Measurements from ENCODE around the gene PEAK1. TPM values are rescaled to one million over a fixed set of nuclear protein-coding genes. Genes with fewer than 3 reads are reported as not detected.

The PEAK1 gene
- total RNA-seq, 4 donors from 2014 or later: 68.8 to 79.1 (median 78.7) TPM

DNA sequence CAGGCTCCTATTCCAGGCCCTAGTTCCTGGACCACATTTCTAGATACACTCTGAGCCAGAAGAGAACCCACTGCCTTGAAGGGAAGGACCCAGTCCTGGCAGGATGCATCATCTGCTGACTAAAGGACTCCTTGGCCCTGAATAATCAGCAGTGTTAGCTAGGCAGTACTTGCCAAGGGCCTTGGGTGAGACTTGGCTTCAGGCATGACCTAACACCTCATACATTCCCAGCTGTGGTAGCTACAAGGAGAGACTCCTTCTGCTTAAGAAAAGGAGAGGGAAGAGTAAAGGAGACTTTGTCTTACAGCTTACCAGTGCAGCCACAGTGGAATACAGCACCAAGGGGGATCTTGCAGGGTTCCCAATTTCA is 26.4 kb downstream of the PEAK1 start:
- TF ChIP-seq, protein P1, sequence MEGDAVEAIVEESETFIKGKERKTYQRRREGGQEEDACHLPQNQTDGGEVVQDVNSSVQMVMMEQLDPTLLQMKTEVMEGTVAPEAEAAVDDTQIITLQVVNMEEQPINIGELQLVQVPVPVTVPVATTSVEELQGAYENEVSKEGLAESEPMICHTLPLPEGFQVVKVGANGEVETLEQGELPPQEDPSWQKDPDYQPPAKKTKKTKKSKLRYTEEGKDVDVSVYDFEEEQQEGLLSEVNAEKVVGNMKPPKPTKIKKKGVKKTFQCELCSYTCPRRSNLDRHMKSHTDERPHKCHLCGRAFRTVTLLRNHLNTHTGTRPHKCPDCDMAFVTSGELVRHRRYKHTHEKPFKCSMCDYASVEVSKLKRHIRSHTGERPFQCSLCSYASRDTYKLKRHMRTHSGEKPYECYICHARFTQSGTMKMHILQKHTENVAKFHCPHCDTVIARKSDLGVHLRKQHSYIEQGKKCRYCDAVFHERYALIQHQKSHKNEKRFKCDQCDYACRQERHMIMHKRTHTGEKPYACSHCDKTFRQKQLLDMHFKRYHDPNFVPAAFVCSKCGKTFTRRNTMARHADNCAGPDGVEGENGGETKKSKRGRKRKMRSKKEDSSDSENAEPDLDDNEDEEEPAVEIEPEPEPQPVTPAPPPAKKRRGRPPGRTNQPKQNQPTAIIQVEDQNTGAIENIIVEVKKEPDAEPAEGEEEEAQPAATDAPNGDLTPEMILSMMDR (IDR thresholded peaks at IDR 0.05; ENCODE audit: low read depth): no peak

DNA sequence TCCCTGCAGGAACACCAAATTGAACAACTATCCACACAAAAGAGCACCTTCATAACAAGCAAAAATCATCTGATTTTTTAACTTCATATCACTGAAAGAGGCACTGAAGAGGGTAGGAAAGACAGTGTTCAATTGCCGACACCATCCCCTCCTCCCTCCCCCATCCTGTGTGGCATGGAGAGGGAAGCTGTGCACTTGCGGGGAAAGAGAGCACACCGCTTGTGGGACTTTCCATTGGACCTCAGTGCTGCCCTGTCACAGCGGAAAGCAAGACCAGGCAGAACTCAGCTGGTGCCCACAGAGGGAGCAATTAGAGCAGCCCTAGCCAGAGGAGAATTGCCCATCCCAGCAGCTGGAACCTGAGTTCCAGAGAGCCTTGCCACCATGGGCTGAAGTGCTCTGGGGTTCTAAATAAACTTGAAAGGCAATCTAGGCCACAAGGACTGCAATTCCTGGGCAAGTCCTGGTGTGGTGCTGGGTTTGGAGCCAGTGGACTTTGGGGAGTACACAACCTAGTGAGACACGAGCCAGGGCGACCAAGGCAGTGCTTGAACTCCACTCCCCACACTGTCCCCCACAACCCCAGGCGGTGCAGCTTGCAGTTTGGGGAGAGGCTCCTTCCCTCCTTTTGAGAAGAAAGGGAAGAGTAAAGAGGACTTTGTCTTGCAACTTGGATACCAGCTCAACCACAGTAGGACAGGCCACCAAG is 27.0 kb downstream of the PEAK1 start:
- TF ChIP-seq, protein P1 (IDR thresholded peaks at IDR 0.05; ENCODE audit: low read depth): no peak

DNA sequence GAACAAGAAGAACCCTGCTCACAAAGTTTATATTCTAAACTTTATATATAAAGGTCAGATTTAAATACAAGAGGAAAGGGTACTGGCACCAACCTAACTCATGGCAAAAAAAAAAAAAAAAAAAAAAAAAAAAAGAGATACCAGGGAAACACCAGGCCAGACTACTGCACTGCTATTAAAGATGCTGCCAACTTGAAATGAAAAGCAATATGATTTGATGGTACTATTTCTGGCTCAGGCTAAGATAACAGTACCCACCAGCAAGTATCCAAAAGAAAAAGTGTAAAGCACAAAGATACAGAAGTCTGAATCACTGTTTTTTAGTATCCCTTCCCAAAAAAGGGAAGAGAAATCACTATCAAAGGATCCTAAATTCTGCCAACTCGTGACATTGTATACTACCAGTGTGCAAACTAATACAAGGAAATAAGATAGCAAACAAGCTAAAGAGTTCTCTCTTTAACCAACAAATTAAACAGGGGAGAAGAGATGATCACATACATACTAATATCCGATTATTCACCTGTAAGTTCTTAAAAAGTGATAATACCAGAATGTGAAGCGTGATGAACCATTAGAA is 28.4 kb downstream of the PEAK1 start:
- TF ChIP-seq, protein P1 (IDR thresholded peaks at IDR 0.05; ENCODE audit: low read depth): no peak

DNA sequence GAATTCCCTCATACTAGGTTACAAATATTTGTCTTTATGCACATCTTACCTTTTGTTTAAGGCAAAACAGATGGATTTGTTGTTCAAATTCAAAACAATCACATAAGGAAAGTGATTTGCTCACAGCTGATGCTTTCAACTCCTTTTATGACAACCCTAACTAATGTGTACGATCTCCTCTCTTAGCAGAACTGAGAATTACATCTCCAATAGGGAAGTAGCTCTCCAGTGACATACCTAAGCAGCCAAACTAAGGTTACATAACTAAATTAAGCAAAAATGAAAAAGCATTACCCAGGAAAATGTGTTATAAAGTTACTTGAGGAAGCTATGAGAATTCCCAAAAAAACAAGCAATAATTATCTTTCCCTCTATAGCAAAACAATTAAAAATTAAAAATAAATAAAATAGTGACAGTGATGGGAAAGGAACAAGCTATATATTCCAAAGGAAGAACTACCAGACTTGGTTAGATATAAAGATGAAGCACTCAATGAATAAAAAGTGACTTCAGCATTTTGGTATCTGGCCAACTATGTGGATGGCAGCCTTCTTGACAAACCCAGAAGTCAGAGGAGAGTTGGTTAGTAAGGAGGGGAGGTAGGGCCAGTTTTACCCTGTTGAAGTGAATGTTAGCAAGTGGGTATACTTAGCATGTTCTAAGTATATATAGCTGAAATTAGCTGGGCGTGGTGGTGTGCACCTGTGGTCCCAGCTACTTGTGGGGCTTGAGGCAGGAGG is 32.4 kb downstream of the PEAK1 start:
- TF ChIP-seq, protein P1 (IDR thresholded peaks at IDR 0.05; ENCODE audit: low read depth): no peak

DNA sequence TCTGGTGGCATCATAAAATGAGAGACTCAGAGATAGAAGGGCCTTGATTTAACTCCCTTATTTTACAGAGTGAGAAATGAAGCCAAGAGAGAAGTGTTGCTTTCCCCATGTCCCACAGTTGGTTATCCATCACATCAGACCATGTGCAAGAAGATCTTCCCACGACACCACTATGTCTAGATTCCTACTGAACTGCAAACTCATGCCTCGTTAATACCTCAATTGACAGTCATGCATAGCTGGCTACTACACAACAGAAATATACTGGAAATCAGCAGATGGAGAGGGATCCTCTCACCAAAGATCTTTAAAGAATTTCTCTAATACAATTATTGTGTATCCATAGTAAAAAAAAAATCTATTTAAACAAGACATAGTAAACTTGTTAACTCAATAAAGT is 33.3 kb downstream of the PEAK1 start:
- TF ChIP-seq, protein P1 (IDR thresholded peaks at IDR 0.05; ENCODE audit: low read depth): no peak

DNA sequence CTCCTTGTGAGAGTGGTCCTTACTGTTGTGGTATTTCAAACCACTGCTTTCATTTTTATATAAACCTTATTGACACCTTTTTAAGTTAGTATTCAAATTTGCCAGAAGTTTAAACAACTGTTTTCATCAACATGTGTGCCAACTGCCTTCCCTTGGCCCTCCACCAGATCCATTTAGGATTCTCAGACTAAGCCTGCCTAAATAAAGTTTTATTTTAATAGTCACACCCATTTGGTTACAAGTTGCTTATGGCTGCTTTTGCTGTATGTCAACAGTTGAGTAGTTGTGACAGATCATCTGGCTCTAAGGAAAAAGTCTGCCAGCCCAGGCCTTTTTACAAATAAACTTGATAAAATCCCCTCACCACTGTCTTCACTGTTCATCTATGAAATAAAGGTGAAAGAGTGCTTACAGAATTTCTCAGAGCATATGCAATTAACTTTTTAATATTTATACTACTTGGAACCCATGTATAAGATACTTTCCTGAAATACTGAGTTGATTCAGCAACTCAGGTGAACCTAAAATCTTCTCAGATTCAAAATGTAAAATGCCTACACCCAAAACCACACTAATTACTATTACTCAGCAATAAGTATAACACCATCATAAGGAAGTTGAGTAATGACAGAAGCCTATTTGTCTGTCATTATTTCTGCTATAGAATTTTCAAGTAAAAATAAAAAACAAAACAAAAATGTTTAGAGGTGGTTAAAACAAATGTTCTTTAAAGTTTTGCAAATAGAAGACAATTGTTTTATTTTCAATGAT is 35.1 kb downstream of the PEAK1 start:
- TF ChIP-seq, protein P1 (IDR thresholded peaks at IDR 0.05; ENCODE audit: low read depth): no peak
